HEK293T (cell line): ENCODE data around the gene PLA2G12B.

ENCODE experiments used
- CTCF ChIA-PET: fragments of 350-600 bp; formaldehyde crosslinking; extraction: SDS; loops from one replicate; lab custom pipeline; 2021; ENCODE audit warnings: antibody characterized with exemption, inconsistent platforms; lab: Yijun Ruan, JAX
- POLR2A ChIA-PET: fragments of 350-600 bp; formaldehyde crosslinking; extraction: SDS; loops from one replicate; lab custom pipeline; 2020; ENCODE audit warnings: antibody characterized with exemption, inconsistent platforms; lab: Yijun Ruan, JAX
- DNase-seq: peaks from one replicate; pipeline ENCODE4 v3.0.0; 2012; ENCODE audit warnings: mixed read lengths; ENCODE audit errors: extremely low spot score
- ARNT ChIP-seq: fragments of 450-650 bp; IDR thresholded peaks from 2 replicates; pipeline ENCODE4 v1.6.1; 2017; ENCODE audit warnings: mild to moderate bottlenecking
- BHLHE40 ChIP-seq: fragments of 450-650 bp; IDR thresholded peaks from 2 replicates; pipeline ENCODE4 v1.6.1; 2016; ENCODE audit warnings: mild to moderate bottlenecking, moderate library complexity, borderline replicate concordance
- CTBP1 ChIP-seq: fragments of 450-650 bp; IDR thresholded peaks from 2 replicates; pipeline ENCODE4 v1.6.1; 2016; ENCODE audit warnings: borderline replicate concordance
- ELF4 ChIP-seq: fragments of 450-650 bp; IDR thresholded peaks from 2 replicates; pipeline ENCODE4 v1.6.1; 2017; ENCODE audit warnings: antibody characterized with exemption
- FOXA1 ChIP-seq: fragments of 450-650 bp; IDR thresholded peaks from 2 replicates; pipeline ENCODE4 v1.6.1; 2016; ENCODE audit warnings: mild to moderate bottlenecking
- FOXK2 ChIP-seq: fragments of 450-650 bp; IDR thresholded peaks from 2 replicates; pipeline ENCODE4 v1.6.1; 2016; ENCODE audit warnings: mild to moderate bottlenecking
- FOXM1 ChIP-seq: fragments of 450-650 bp; IDR thresholded peaks from 2 replicates; pipeline ENCODE4 v1.6.1; 2017; ENCODE audit warnings: mild to moderate bottlenecking, borderline replicate concordance
- HDGF ChIP-seq: fragments of 450-650 bp; IDR thresholded peaks from 2 replicates; pipeline ENCODE4 v1.6.1; 2017; ENCODE audit warnings: antibody characterized with exemption, borderline replicate concordance
- L3MBTL2 ChIP-seq: fragments of 450-650 bp; conservative IDR thresholded peaks from 2 replicates; pipeline ENCODE4 v1.6.1; 2016; ENCODE audit warnings: mild to moderate bottlenecking
- LEF1 ChIP-seq: fragments of 450-650 bp; IDR thresholded peaks from 2 replicates; pipeline ENCODE4 v1.6.1; 2017; ENCODE audit warnings: mild to moderate bottlenecking, borderline replicate concordance
- NFRKB ChIP-seq: fragments of 450-650 bp; IDR thresholded peaks from 2 replicates; pipeline ENCODE4 v1.6.1; 2016; ENCODE audit warnings: mild to moderate bottlenecking, moderate library complexity
- SP1 ChIP-seq: fragments of 450-650 bp; IDR thresholded peaks from 2 replicates; pipeline ENCODE4 v1.6.1; 2017
- SUZ12 ChIP-seq: fragments of 450-650 bp; IDR thresholded peaks from 2 replicates; pipeline ENCODE4 v1.6.1; 2016; ENCODE audit warnings: mild to moderate bottlenecking
- TARDBP ChIP-seq: fragments of 450-650 bp; IDR thresholded peaks from 2 replicates; pipeline ENCODE4 v1.6.1; 2016
- ZNF384 ChIP-seq: fragments of 450-650 bp; IDR thresholded peaks from 2 replicates; pipeline ENCODE4 v1.6.1; 2016
- TF ChIP-seq, protein P1 (sequence below): fragments of 450-650 bp; IDR thresholded peaks from 2 replicates; pipeline ENCODE4 v1.6.1; 2016

PLA2G12B gene

DNA sequence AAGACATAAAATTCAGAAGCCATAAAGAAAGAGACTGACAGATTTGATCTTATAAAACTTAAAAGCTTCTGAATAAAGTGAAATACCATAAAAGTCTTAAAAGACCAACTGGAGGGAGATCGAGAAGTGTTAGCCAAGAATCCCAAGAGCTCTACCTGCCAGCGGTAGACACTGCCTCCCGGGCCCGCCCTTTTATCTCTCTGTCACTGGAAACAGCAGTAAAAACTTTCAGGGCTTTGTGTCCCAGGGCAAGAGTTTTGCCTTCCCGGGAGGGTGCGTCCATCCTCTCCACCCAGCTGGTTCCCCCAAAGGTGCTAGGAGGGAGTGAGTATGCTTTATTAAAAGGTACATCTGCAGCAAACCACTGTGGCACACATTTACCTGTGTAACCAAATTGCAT, 5.8 kb downstream of the PLA2G12B start:
- CTCF ChIA-PET: interaction anchor here (0.6 to 0.8 kb wide), 2 partner anchors 23 to 72 kb away, joined by 3 read pairs; no protein-coding TSS in a partner anchor
- TF ChIP-seq BHLHE40: no peak
- TF ChIP-seq FOXM1: no peak
- TF ChIP-seq ELF4: no peak
- no peak for TF ChIP-seq L3MBTL2
- TF ChIP-seq HDGF: no peak
- TF ChIP-seq, protein P1, sequence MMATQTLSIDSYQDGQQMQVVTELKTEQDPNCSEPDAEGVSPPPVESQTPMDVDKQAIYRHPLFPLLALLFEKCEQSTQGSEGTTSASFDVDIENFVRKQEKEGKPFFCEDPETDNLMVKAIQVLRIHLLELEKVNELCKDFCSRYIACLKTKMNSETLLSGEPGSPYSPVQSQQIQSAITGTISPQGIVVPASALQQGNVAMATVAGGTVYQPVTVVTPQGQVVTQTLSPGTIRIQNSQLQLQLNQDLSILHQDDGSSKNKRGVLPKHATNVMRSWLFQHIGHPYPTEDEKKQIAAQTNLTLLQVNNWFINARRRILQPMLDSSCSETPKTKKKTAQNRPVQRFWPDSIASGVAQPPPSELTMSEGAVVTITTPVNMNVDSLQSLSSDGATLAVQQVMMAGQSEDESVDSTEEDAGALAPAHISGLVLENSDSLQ: no peak
- TF ChIP-seq NFRKB: no peak
- no peak for TF ChIP-seq FOXK2
- TF ChIP-seq FOXA1: no peak
- no peak for TF ChIP-seq SUZ12
- no peak for TF ChIP-seq TARDBP
- TF ChIP-seq CTBP1: no peak
- no peak for TF ChIP-seq SP1
- POLR2A ChIA-PET: no interaction called here
- DNase-seq: no peak

DNA sequence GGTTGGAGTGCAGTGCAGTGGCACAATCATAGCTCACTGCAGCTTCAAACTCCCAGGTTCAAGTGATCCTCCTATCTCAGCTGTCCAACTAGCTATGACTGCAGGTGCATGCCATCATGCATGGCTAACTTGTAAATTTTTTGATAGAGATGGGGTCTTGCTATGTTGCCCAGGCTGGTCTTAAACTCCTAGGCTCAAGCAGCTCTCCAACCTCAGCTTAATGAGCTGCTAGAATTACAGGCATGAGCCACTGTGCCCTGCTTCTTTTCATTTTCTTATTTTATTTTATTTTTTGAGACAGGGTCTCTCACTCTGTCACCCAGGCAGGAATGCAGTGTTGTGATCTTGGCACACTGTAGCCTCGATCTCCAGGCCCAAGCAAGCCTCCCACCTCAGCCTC, 7.6 kb downstream of the PLA2G12B start:
- no peak for DNase-seq
- POLR2A ChIA-PET: no interaction called here
- no peak for TF ChIP-seq NFRKB
- no peak for TF ChIP-seq LEF1
- TF ChIP-seq TARDBP: no peak
- TF ChIP-seq CTBP1: no peak
- TF ChIP-seq L3MBTL2: no peak
- CTCF ChIA-PET: no interaction called here

DNA sequence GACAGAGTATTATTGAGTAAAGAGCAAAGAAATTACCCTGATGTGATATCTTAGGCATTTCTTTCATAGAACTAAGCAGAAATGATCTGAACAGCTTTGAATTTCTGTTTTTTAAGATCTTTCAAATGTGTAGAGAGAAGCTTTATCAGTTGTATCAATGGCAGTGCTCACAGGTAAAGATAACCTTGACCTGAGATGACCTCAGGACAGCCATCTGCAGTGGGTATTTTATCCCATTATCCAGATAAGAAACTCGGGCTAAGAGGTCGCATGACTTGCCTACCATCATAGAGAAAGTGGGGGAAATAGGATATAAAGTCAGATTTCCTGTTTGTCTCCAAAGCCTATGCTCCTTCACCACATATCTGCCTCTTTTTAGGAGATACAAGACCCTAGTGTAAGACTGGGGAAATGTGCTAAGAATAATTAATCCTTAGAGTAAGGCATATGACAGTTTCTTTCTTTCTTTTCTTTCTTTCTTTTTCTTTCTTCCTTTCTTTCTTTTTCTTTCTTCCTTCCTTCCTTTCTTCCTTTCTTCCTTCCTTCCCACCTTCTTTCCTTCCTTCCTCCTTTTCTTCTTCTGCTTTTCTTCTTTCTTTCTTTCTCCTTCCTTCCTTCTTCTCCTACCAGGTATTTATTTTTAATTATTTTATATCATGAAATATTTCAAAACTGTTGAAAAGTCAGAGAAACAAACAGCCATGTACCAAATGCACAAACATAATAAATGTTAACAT, 10.9 kb downstream of the PLA2G12B start:
- TF ChIP-seq NFRKB (no peak), SP1 (no peak), TARDBP (no peak), BHLHE40 (no peak), ARNT (no peak), FOXK2 (no peak), SUZ12 (no peak), HDGF (no peak), ZNF384 (no peak), ELF4 (no peak), FOXM1 (no peak), CTBP1 (no peak), LEF1 (no peak), L3MBTL2 (no peak), FOXA1 (no peak)
- TF ChIP-seq, protein P1: no peak
- DNase-seq: no peak
- ChIA-PET POLR2A (interaction anchor here (0.6 kb wide), 1 partner anchor 12 kb away, joined by 3 read pairs; no protein-coding TSS in a partner anchor), CTCF (no interaction called here)

DNA sequence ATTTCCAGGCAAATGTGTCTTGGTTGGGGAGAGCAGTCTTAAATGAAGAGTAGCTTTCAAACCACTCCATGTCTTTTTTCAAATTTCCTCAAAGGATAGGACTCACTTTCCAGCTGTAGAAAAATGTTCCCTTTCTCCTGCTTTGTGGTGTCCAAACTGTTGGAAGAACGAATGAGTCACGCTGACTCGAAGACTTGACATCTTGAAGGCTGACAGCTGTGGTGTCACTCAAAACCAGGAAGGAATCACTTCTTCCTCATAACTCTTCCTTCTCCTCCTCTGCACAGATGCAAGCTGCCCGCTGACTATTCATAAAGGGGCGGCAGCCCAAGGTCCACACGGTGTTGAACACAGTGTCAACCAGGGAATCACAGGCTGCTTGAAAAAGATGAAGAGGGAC, 19.2 kb downstream of the PLA2G12B start:
- DNase-seq: no peak
- ChIA-PET CTCF (no interaction called here), POLR2A (no interaction called here)
- TF ChIP-seq SP1: no peak
- no peak for TF ChIP-seq NFRKB
- TF ChIP-seq L3MBTL2: no peak
- no peak for TF ChIP-seq SUZ12
- no peak for TF ChIP-seq FOXA1
- TF ChIP-seq BHLHE40: no peak
- TF ChIP-seq ARNT: no peak
- TF ChIP-seq CTBP1: no peak
- TF ChIP-seq, protein P1: no peak
- TF ChIP-seq TARDBP: no peak
- TF ChIP-seq HDGF: no peak
- TF ChIP-seq ELF4: no peak
- no peak for TF ChIP-seq FOXM1
- no peak for TF ChIP-seq FOXK2
- no peak for TF ChIP-seq LEF1
- no peak for TF ChIP-seq ZNF384

DNA sequence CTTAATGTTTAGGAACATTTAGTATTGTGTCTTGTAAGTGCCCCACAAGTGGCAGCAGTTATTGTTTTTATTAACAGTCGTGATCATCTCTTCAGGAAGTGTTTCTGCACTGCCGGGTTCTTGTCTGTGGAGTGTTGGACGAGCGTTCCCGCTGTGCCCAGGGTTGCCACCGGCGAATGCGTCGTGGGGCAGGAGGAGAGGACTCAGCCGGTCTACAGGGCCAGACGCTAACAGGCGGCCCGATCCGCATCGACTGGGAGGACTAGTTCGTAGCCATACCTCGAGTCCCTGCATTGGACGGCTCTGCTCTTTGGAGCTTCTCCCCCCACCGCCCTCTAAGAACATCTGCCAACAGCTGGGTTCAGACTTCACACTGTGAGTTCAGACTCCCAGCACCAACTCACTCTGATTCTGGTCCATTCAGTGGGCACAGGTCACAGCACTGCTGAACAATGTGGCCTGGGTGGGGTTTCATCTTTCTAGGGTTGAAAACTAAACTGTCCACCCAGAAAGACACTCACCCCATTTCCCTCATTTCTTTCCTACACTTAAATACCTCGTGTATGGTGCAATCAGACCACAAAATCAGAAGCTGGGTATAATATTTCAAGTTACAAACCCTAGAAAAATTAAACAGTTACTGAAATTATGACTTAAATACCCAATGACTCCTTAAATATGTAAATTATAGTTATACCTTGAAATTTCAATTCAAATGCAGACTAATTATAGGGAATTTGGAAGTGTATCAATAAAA, 22.2 kb downstream of the PLA2G12B start:
- no peak for TF ChIP-seq FOXA1
- no peak for TF ChIP-seq ZNF384
- TF ChIP-seq HDGF: no peak
- TF ChIP-seq, protein P1: no peak
- TF ChIP-seq LEF1: no peak
- no peak for TF ChIP-seq CTBP1
- no peak for TF ChIP-seq SP1
- no peak for TF ChIP-seq TARDBP
- no peak for TF ChIP-seq ELF4
- TF ChIP-seq SUZ12: no peak
- no peak for TF ChIP-seq BHLHE40
- TF ChIP-seq FOXM1: no peak
- no peak for TF ChIP-seq ARNT
- DNase-seq: no peak
- ChIA-PET CTCF (no interaction called here), POLR2A (no interaction called here)
